T-helper 17 cell (primary cell): ENCODE measurements around the gene ISY1. TPM values are rescaled to one million over a fixed set of nuclear protein-coding genes. Genes with fewer than 3 reads are reported as not detected.
"Not testable (repeated sequence)": the region's sequence is repeated elsewhere in the genome, so short reads cannot be mapped to it uniquely, and the experiment has no call there.

Source experiments
- ATAC-seq: fragments of 150-1000 bp; cut with Tn5 transposase; 2 replicates; pipeline ENCODE4 v1.10.0; 2021; ENCODE audit warnings: mild to moderate bottlenecking, moderate library complexity
- DNase-seq, 3 donors: peaks; one replicate each; pipeline versions ENCODE4 v3.0.0 to v3.0.0-alpha.2; 2020 to 2021
- H3K9me3 ChIP-seq: one replicate; pipeline ENCODE4 v1.7.0; 2013; ENCODE audit warnings: low read length, mild to moderate bottlenecking; ENCODE audit not compliant: control insufficient read depth, poor library complexity, severe bottlenecking
- H3K27ac Mint-ChIP-seq: one replicate; pipeline ENCODE4 v1.8.0; 2022; ENCODE audit warnings: mild to moderate bottlenecking, moderate library complexity, mixed read lengths
- H3K27me3 Mint-ChIP-seq: one replicate; pipeline ENCODE4 v1.8.0; 2022; ENCODE audit warnings: mixed read lengths
- H3K36me3 Mint-ChIP-seq: one replicate; pipeline ENCODE4 v1.8.0; 2022; ENCODE audit warnings: low read depth, mixed read lengths
- H3K4me1 Mint-ChIP-seq: one replicate; pipeline ENCODE4 v1.8.0; 2022; ENCODE audit warnings: mild to moderate bottlenecking, mixed read lengths
- H3K4me3 Mint-ChIP-seq: one replicate; pipeline ENCODE4 v1.8.0; 2022; ENCODE audit warnings: mild to moderate bottlenecking, moderate library complexity, mixed read lengths
- total RNA-seq, 4 donors: library from RNA in 2 of 4; stranded (reverse) in 2 of 4; gene quantifications; one replicate each; pipeline ENCODE4 v1.2.3 and lab custom pipeline; 2022 to 2026

ISY1 gene
- total RNA-seq, 2 donors from 2014 or later: 39.0 TPM

- peak; percentile 88 to 91 (median 90) for DNase-seq
- no peaks in the 10 kb centered on the region for H3K9me3 ChIP-seq
- H3K4me1 Mint-ChIP-seq: peaks cover 26% of the 10 kb centered on the region
- no peaks in the 10 kb centered on the region for H3K27me3 Mint-ChIP-seq
- ATAC-seq: peak; percentile 98
- peak within 1 kb of the TSS; percentile 96 for H3K4me3 Mint-ChIP-seq
- peaks cover 5% of the 10 kb centered on the region for H3K36me3 Mint-ChIP-seq
- peak within 1 kb of the TSS; percentile 97 for H3K27ac Mint-ChIP-seq
Measured at GRCh38 chr3:129183569-129184395, 22.9 kb upstream of the ISY1 start, which contains the start of gene CNBP. CNBP (minus strand) TSS chr3:129183896; CDS start chr3:129171757, 12,139 bp downstream.

GRCh38 chr3:129182390-129183185, 21.7 kb upstream of the ISY1 start:
- Mint-ChIP-seq H3K4me1 (peaks cover 32% of the 10 kb centered on the region), H3K27ac (peak overlapping the region; percentile 97), H3K27me3 (no peaks in the 10 kb centered on the region), H3K36me3 (peaks cover 5% of the 10 kb centered on the region), H3K4me3 (peak overlapping the region; percentile 96)
- no peak for DNase-seq
- no peaks in the 10 kb centered on the region for H3K9me3 ChIP-seq
- no peak for ATAC-seq

- Mint-ChIP-seq H3K27ac (peak overlapping the region; percentile 97), H3K4me3 (peak overlapping the region; percentile 96), H3K36me3 (peaks cover 5% of the 10 kb centered on the region), H3K4me1 (peaks cover 37% of the 10 kb centered on the region), H3K27me3 (no peaks in the 10 kb centered on the region)
- no peak for DNase-seq
- H3K9me3 ChIP-seq: no peaks in the 10 kb centered on the region
- ATAC-seq: no peak
Measured at GRCh38 chr3:129181819-129182218, 21.0 kb upstream of the ISY1 start.

- H3K36me3 Mint-ChIP-seq: peaks cover 8% of the 10 kb centered on the region
- H3K27me3 Mint-ChIP-seq: no peaks in the 10 kb centered on the region
- peaks cover 47% of the 10 kb centered on the region for H3K4me1 Mint-ChIP-seq
Measured at GRCh38 chr3:129180461-129180860, 19.6 kb upstream of the ISY1 start.

GRCh38 chr3:129176051-129176450, 15.2 kb upstream of the ISY1 start:
- peaks cover 7% of the 10 kb centered on the region for H3K36me3 Mint-ChIP-seq
- ATAC-seq (no peak), DNase-seq (no peak)
- peaks cover 40% of the 10 kb centered on the region for H3K4me1 Mint-ChIP-seq
- H3K4me3 Mint-ChIP-seq: peak overlapping the region; percentile 85
- H3K9me3 ChIP-seq: no peaks in the 10 kb centered on the region
- peak overlapping the region; percentile 97 for H3K27ac Mint-ChIP-seq
- no peaks in the 10 kb centered on the region for H3K27me3 Mint-ChIP-seq

More at GRCh38 chr3:129180461-129180860, 19.6 kb upstream of the ISY1 start:
- peak overlapping the region; percentile 96 for H3K4me3 Mint-ChIP-seq
- no peak for DNase-seq
- ATAC-seq: no peak
- H3K27ac Mint-ChIP-seq: peak overlapping the region; percentile 97
- H3K9me3 ChIP-seq: no peaks in the 10 kb centered on the region

- DNase-seq (no peak), ATAC-seq (no peak)
- H3K36me3 Mint-ChIP-seq: peaks cover 5% of the 10 kb centered on the region
- no peaks in the 10 kb centered on the region for H3K27me3 Mint-ChIP-seq
- H3K4me1 Mint-ChIP-seq: peaks cover 29% of the 10 kb centered on the region
- no peak overlapping the region for H3K4me3 Mint-ChIP-seq
- H3K27ac Mint-ChIP-seq: peak overlapping the region; percentile 97
- peaks cover 2% of the 10 kb centered on the region for H3K9me3 ChIP-seq
Measured at GRCh38 chr3:129173725-129174124, 12.9 kb upstream of the ISY1 start.

- DNase-seq: no peak
- peaks cover 2% of the 10 kb centered on the region for H3K9me3 ChIP-seq
- Mint-ChIP-seq H3K4me3 (peak overlapping the region; percentile 2), H3K27ac (peak overlapping the region; percentile 97), H3K36me3 (peaks cover 5% of the 10 kb centered on the region), H3K4me1 (peaks cover 28% of the 10 kb centered on the region), H3K27me3 (no peaks in the 10 kb centered on the region)
- ATAC-seq: no peak
Measured at GRCh38 chr3:129173206-129173605, 12.3 kb upstream of the ISY1 start.

GRCh38 chr3:129166579-129167332, 5.9 kb upstream of the ISY1 start:
- no peak for ATAC-seq
- DNase-seq: no peak
- Mint-ChIP-seq H3K27ac (peak overlapping the region; percentile 60), H3K4me1 (peaks cover 18% of the 10 kb centered on the region), H3K27me3 (no peaks in the 10 kb centered on the region), H3K36me3 (peaks cover 2% of the 10 kb centered on the region), H3K4me3 (no peak overlapping the region)
- H3K9me3 ChIP-seq: peaks cover 2% of the 10 kb centered on the region

GRCh38 chr3:129165594-129165993, 4.7 kb upstream of the ISY1 start:
- peak overlapping the region; percentile 89 for H3K27ac Mint-ChIP-seq
- not testable (repeated sequence) for H3K4me3 Mint-ChIP-seq, DNase-seq

GRCh38 chr3:129164500-129164899, 3.6 kb upstream of the ISY1 start:
- ATAC-seq (no peak), DNase-seq (no peak)
- Mint-ChIP-seq H3K4me3 (no peak overlapping the region), H3K36me3 (no peaks in the 10 kb centered on the region), H3K4me1 (peaks cover 29% of the 10 kb centered on the region), H3K27me3 (no peaks in the 10 kb centered on the region), H3K27ac (peak overlapping the region; percentile 89)
- H3K9me3 ChIP-seq: no peaks in the 10 kb centered on the region

More at GRCh38 chr3:129165594-129165993, 4.7 kb upstream of the ISY1 start:
- H3K4me1 Mint-ChIP-seq: peaks cover 21% of the 10 kb centered on the region
- not testable (repeated sequence) for H3K36me3 Mint-ChIP-seq, H3K9me3 ChIP-seq, H3K27me3 Mint-ChIP-seq, ATAC-seq

- no peak for DNase-seq
- peaks cover 35% of the 10 kb centered on the region for H3K4me1 Mint-ChIP-seq
- ATAC-seq: no peak
- peak overlapping the region; percentile 99 for H3K4me3 Mint-ChIP-seq
- H3K27me3 Mint-ChIP-seq: no peaks in the 10 kb centered on the region
- no peaks in the 10 kb centered on the region for H3K9me3 ChIP-seq
- peak overlapping the region; percentile 100 for H3K27ac Mint-ChIP-seq
- no peaks in the 10 kb centered on the region for H3K36me3 Mint-ChIP-seq
Measured at GRCh38 chr3:129162729-129163579, 2.1 kb upstream of the ISY1 start.

- Mint-ChIP-seq H3K36me3 (no peaks in the 10 kb centered on the region), H3K4me3 (peak overlapping the region; percentile 99), H3K4me1 (peaks cover 35% of the 10 kb centered on the region), H3K27ac (peak overlapping the region; percentile 100), H3K27me3 (no peaks in the 10 kb centered on the region)
- no peaks in the 10 kb centered on the region for H3K9me3 ChIP-seq
- DNase-seq (peak in 1 of 3 donors; percentile 12), ATAC-seq (no peak)
Measured at GRCh38 chr3:129161860-129162271, 1.0 kb upstream of the ISY1 start.
